HT1080 (cell line): Measurements from ENCODE around the gene CELF4. TPM values are rescaled to one million over a fixed set of nuclear protein-coding genes. Genes with fewer than 3 reads are reported as not detected.
A peak's percentile ranks its signal among the peaks of the same experiment; 100 is the strongest.

Experiments
- DNase-seq: peaks from one replicate; pipeline ENCODE4 v3.0.0-alpha.2; 2015; ENCODE audit warnings: low read depth
- total RNA-seq: library from RNA; depleted of rRNA; stranded (reverse); fragments of >200 nt; shearing (Covaris generic); gene quantifications from 2 replicates; pipeline ENCODE4 v1.2.3, GENCODE V29; 2014

The CELF4 gene
- total RNA-seq, 1 experiment from 2014 or later: not detected

GRCh38 chr18:37496568-37496967 is 69.0 kb downstream of the CELF4 start:
- DNase-seq: no peak

GRCh38 chr18:37495354-37495753 is 70.2 kb downstream of the CELF4 start:
- no peak for DNase-seq

- no peak for DNase-seq
These were observed 71.2 kb downstream of the CELF4 start for GRCh38 chr18:37494406-37494805.

DNA sequence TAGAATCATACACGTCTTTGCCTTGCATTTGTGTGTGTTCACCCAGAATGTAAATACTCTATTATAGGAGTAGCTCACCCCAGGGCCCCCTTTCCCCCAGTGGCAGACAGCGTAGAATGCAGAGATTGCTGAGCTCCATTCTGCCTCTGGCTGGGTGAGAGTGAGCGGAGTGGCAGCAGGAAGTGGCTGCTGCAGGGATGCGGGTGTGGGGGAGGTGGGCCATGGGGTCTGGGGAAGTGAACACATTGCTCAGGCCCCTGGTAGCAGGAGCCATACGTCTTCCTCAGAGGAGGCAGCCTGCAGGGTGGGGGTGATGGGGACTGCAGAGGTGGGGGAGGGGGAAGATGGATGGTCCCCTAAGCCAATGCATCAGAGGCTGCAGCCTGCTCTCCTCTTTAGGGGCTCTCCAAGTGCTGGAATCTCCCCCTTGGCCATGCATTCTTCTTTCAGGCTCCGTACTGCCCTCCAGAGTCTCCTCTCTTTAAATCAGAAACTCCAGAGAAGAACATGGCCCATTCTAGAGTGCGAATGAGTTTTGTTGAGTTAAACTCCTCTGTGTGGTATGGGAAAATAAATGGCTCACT is 72.2 kb downstream of the CELF4 start:
- DNase-seq: no peak

DNA sequence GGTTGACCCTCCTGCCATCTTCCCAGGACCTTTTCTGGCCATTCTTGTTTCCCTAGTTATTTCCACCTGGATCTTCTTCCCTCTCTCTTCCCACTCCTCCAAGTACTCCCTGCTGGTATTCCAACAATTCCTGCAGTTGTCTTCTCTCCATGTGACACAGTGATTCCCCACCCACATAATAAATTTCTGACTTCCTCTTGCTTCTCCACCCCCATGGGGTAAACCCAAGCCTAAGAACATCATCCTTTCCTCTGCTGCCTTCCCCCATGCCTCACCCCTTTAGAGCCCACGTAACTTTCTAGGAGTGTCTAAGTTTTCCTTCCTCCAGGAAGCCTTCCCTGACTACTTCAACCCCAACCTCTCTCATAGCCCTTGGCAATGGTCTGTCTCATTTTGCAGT is 72.6 kb downstream of the CELF4 start:
- DNase-seq: no peak

DNA sequence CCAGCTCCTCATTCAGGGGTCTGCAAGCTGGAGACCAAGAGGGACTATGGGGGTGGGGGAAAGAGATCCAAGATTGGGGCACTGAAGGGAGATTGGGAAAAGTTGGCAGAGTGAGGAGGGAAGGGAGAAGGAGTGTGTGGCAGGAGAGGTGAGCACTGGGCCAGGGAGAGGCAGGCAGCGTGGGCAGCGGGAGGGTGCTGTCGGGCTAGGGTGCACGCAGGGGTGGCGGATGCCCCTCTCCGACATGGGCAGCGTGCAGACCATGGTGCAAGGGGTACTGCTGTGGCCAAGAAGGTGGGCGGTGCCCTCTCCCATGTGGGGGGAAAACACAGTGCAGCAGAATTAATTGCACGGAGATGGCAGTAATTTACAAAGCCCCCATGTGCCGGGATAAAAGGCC is 74.1 kb downstream of the CELF4 start:
- DNase-seq: no peak

DNA sequence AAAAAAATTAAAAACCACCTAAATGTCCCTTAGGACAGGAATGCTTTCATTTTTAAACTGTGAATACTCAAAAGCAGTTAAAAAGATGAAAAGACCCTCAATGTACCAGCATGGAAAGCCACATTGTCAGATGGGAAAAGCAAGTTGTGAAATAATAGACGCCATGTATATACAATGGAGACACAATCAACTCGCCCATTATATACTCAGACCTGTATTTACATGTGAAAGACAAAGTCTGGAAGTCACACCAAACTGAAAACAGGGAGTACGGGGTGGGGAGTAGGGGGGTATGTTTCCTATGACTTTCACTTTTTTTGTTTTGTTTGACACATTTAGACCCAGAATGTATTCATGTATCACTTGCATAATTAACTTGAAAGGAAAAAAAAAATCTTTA is 75.6 kb downstream of the CELF4 start:
- DNase-seq: no peak

DNA sequence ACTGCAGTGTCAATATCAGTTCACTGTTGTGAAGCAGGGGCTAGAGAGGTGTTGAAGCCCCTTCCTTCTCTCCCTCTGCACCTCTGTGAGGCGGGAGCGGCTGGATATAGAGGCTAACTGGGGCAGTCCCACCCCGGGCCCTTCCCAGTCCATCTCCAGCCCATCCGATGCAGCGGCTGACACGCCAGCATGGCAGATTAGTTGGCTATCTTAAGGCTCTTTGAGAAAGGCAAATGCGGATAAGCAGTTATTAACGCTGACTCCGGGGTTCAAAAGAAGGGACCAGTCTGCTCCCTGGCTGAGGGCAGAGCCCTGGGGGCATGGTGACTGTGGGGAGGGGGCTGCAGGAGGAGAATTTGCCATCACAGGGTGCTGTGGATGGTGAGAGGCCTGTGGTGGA is 76.6 kb downstream of the CELF4 start:
- DNase-seq: no peak

DNA sequence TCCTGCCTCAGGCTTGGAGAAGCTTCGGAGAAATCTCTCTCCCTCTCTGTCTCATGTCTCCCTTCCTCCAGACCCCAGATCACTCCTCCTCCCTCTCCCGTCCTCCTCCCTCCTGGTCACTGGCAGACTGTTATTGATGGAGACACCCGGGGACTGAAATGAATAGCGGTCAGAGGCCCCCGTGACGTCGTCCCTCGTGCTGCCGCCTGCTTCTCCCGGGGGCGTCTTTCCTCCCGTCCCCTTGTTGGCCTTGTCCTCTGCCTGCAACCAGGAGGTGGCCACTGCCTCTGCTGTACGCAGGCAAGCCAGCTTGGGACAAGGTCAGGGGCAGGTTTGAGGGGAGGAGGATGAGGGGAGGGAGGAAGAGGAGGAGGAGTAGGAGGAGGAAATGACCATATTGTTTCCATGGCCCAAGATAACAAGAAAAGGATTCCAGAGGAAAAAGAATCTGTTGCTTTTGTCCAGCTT is 78.2 kb downstream of the CELF4 start:
- DNase-seq: no peak

DNA sequence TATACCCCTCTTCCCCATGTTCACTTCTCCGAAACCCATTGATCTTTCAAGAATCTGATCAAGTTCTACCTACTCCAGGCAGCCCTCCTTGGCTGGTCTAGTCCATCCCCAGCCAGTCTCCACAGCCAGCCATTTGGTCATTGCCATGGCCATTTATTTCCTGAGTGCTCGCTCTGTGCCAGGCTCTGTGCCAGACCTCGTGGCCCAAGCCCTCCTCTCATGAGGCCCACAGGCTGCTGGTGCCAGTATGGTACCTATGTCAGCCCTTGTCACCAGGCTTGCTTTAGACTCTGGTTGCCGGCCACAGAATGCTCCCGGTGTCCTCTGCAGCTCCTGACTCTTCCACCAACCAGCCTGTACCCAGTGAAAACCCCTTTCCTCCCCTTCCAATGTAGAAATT is 78.8 kb downstream of the CELF4 start:
- DNase-seq: no peak

GRCh38 chr18:37484983-37485834 is 80.4 kb downstream of the CELF4 start:
- DNase-seq: peak; percentile 1

DNA sequence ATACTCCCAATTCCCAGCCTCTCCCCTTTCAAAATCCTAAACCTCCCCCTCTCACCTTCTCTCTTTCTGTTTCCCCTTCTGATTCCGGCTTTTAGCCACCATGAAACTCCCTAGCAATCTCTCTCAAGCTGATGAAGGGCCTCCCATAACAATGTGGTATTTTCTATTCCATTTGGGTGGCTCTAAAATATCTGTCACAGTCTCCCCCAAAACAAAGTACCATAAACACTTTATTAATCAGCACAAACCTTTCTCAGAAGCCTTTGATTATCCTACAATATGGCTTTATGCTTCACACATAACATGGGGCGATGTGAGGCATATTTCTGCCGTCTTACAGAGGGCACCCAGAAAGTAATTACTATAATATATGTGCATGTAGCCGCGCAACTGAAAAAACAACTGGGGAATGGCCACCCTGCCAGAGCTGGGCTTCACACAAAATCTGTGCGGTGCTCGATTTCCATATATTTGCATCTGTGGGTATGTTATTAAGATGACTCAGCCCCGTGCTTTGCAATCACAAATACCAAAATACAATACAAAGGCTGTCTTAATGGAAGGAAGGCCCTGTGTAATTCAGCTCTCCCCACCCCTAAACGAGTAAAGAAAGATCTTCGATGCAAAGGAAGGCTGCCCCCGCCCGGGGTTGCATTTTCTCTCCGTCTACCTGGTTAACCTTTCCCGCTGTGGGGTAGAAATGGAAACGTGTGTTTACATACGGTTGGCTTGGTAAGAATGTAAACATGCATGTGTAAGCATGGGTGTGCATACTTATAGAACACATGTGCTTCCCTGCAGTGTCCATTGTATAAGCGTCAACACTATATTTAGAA is 81.4 kb downstream of the CELF4 start:
- DNase-seq: no peak

DNA sequence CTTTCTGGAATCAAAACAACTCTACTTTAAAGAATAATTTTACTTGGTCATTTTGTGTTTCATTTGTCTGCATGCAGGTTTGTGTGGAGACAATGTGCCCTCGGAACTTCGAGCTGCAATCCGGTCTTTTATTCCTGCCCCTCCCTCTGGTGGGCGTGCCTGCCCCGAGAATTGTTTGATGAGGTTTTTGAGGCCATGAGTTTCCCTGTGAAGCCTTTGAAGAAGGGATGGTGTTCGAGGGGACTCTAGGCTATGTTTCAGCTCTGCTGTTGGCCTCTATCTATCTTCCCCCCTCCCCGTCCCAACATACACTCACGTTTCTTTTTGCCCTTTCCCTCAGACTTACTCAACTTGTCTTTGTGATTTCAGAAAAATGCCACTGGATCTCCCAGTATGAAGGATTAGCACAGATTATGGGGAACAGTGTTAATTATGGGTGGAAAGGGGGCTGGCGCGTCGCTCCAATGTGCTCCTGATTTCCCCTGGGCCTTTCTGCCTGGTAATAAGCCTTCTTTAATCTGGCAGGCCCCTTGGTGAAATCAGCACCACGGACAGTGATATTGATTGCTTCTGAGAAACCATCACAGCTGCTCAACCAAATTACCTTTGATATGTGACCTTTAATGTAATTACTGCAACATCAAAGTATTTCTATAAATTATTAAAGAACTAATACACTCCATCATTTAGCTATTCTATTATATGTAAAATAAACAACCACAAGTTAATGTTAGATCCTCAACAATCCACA is 82.2 kb downstream of the CELF4 start:
- DNase-seq: peak; percentile 7

- DNase-seq: no peak
These were observed 83.2 kb downstream of the CELF4 start for GRCh38 chr18:37482433-37482832.

- no peak for DNase-seq
These were observed 83.6 kb downstream of the CELF4 start for GRCh38 chr18:37482002-37482401.

DNA sequence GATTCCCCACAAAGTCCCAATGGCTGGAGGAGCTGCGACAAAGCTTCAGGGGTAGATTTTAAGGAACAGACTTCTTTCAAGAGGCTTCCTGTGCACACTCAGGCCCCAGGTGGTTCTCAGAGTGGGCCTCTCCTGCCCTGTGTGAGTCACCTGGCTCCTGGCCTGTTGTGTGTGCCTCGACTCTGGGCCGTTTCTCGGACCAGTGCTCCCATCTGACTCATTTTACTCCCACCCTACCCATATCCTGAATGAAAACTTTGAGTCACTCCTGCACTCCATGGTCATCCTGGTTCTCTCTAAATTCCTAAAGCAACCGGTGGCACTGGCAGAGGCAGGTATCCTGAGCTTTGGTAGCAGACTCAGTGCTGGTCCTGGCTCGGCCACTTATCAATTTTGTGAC is 84.1 kb downstream of the CELF4 start:
- DNase-seq: peak; percentile 83

DNA sequence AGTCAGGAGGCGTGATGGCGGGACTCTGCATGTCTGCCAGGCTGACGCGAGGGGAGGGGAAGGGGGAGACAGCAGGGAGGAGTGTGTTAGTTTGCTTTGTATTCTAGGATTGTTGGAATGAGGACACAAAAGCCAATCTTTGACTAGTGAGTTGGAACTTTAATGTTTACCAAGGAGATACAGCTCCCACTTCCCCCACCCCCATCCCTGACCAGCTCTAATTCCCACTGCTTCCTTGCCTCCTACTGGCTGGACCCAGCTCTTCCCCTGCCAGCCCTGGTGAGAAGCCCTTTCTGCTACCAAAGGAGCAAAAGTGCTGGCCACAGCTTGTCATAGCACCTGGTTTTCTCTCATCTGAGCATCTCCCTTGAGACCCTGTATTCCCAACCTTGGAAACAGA is 84.5 kb downstream of the CELF4 start:
- no peak for DNase-seq

- no peak for DNase-seq
These were observed 88.8 kb downstream of the CELF4 start for GRCh38 chr18:37476611-37477295.

DNA sequence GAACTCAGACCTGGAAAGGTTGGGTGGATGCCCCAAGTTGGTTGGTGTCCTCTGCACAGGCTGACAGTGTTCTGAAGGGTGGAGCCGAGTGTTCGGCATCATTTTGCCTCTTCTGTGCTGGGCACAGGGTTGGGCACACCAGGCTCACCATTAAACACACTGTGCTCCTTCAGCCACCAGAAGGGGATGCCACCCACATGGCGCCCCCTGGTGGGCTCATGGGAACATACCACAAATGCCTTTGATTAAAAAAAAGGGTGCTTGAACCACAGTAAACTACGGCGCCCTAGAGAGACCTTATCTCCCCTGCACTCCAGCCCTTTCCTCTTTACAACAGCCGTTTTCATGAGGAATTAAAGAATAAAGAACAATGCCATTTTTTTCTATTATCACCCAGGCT is 89.4 kb downstream of the CELF4 start:
- DNase-seq: peak; percentile 29

DNA sequence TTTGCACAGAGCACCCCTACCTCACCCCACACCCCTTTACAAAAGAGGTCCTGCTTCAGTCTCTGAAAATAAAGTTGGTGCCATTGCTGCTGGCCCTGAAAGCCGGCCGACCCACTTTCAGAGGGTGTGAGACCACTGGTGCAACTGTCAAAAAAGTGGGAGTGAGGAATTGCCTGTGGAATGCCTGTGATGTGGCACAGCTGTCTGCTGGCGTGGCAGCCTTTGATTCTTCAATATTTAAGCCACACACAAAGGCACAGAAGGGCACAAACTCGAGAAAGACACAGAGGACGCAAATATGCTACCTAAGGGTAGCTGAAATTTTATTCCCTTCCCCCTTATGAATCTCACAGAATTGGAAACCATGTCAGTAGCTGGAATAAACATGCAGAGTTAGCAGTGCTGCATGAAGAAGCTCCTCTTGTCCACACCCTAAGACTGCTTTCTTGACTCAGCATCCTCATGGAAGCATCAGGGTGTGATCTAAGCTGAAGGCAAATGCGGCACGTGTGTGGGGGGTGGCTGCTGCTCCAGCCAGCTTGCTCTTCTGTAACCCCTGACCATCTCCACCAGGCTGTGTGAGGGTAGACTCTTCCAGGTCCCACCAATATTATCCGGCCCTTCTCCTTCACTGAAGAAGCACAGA is 92.3 kb downstream of the CELF4 start:
- no peak for DNase-seq
